ENCODE data around the gene SLC30A5. TPM values are rescaled to one million over a fixed set of nuclear protein-coding genes. Genes with fewer than 3 reads are reported as not detected.

SLC30A5 gene
- total RNA-seq, 1 donor from 2014 or later, result 58.8 TPM

DNA sequence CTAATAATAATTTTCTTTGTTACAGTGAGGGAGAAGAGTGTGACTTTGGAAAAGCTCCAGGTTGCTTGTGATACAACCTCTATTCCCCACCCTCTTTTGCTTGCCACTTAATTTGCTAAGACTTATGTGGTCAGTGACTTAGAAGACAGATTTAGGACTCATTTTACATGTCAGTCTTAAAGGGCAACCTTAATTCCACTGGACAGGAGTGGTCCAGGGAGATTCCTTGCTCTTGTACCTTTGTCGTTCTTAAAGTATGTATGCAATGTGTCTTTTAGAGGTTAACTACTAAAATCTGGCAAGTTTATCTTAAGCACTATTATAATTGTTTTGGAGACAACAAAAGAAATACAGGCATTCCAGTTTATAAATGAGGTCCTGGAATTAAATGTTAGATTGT is 20.0 kb downstream of the SLC30A5 start:
- H3K4me2 ChIP-seq (ENCODE audit: low read length), result no peak overlapping the region
- peaks cover 47% of the 10 kb centered on the region for H3K36me3 ChIP-seq (ENCODE audit: insufficient read depth, low read length)
- H3K9me3 ChIP-seq (ENCODE audit: insufficient read depth, low read depth, low read length), result no peaks in the 10 kb centered on the region
- H3K9ac ChIP-seq (ENCODE audit: low read length), result no peak overlapping the region
- no peaks in the 10 kb centered on the region for H4K20me1 ChIP-seq (ENCODE audit: insufficient read depth, low read length)
- peaks cover 8% of the 10 kb centered on the region for H3K4me1 Mint-ChIP-seq (ENCODE audit: low read depth, unreplicated experiment)
- no peak overlapping the region for H3K27ac Mint-ChIP-seq (ENCODE audit: unreplicated experiment)
- H3K27me3 Mint-ChIP-seq (ENCODE audit: low read depth, unreplicated experiment), result no peaks in the 10 kb centered on the region
- H2AFZ ChIP-seq (ENCODE audit: low read depth, low read length), result no peak overlapping the region
- no peak overlapping the region for H3K27ac ChIP-seq (ENCODE audit: low read depth, low read length)
- peaks cover 2% of the 10 kb centered on the region for H3K36me3 Mint-ChIP-seq (ENCODE audit: low read depth, unreplicated experiment)
- no peaks in the 10 kb centered on the region for H3K4me1 ChIP-seq (ENCODE audit: insufficient read depth, low read length)
- H3K27me3 ChIP-seq (ENCODE audit: insufficient read depth, low read length), result no peaks in the 10 kb centered on the region
- no peaks in the 10 kb centered on the region for H3K79me2 ChIP-seq (ENCODE audit: insufficient read depth, low read length)
- no peaks in the 10 kb centered on the region for H3K9me3 Mint-ChIP-seq (ENCODE audit: unreplicated experiment)
- TF ChIP-seq, protein P1, sequence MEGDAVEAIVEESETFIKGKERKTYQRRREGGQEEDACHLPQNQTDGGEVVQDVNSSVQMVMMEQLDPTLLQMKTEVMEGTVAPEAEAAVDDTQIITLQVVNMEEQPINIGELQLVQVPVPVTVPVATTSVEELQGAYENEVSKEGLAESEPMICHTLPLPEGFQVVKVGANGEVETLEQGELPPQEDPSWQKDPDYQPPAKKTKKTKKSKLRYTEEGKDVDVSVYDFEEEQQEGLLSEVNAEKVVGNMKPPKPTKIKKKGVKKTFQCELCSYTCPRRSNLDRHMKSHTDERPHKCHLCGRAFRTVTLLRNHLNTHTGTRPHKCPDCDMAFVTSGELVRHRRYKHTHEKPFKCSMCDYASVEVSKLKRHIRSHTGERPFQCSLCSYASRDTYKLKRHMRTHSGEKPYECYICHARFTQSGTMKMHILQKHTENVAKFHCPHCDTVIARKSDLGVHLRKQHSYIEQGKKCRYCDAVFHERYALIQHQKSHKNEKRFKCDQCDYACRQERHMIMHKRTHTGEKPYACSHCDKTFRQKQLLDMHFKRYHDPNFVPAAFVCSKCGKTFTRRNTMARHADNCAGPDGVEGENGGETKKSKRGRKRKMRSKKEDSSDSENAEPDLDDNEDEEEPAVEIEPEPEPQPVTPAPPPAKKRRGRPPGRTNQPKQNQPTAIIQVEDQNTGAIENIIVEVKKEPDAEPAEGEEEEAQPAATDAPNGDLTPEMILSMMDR (IDR thresholded peaks at IDR 0.05; ENCODE audit: insufficient read depth, low read depth, low read length), result no peak
- TF ChIP-seq EZH2 (IDR thresholded peaks at IDR 0.05; ENCODE audit: insufficient read depth, low read length), result no peak
- DNase-seq (ENCODE audit: low read depth), result no peak
- no peak overlapping the region for H3K4me3 Mint-ChIP-seq (ENCODE audit: unreplicated experiment)
- H3K4me3 ChIP-seq (ENCODE audit: insufficient read depth, low read depth, low read length), result no peak overlapping the region
- peak; percentile 17 for FAIRE-seq

GRCh38 chr5:69115526-69115925 is 21.7 kb downstream of the SLC30A5 start:
- H3K27ac Mint-ChIP-seq (ENCODE audit: unreplicated experiment), result no peak overlapping the region
- Histone ChIP-seq H3K4me1 (ENCODE audit: insufficient read depth, low read length) (no peaks in the 10 kb centered on the region), H3K4me3 (ENCODE audit: insufficient read depth, low read depth, low read length) (no peak overlapping the region), H3K9me3 (ENCODE audit: insufficient read depth, low read depth, low read length) (no peaks in the 10 kb centered on the region), H3K79me2 (ENCODE audit: insufficient read depth, low read length) (no peaks in the 10 kb centered on the region), H3K9ac (ENCODE audit: low read length) (no peak overlapping the region), H2AFZ (ENCODE audit: low read depth, low read length) (no peak overlapping the region), H4K20me1 (ENCODE audit: insufficient read depth, low read length) (no peaks in the 10 kb centered on the region), H3K27me3 (ENCODE audit: insufficient read depth, low read length) (no peaks in the 10 kb centered on the region), H3K36me3 (ENCODE audit: insufficient read depth, low read length) (peaks cover 40% of the 10 kb centered on the region), H3K27ac (ENCODE audit: low read depth, low read length) (no peak overlapping the region), H3K4me2 (ENCODE audit: low read length) (no peak overlapping the region)
- DNase-seq (ENCODE audit: low read depth) (no peak), FAIRE-seq (no peak)
- H3K4me1 Mint-ChIP-seq (ENCODE audit: low read depth, unreplicated experiment), result peaks cover 8% of the 10 kb centered on the region
- peaks cover 2% of the 10 kb centered on the region for H3K36me3 Mint-ChIP-seq (ENCODE audit: low read depth, unreplicated experiment)
- H3K9me3 Mint-ChIP-seq (ENCODE audit: unreplicated experiment), result no peaks in the 10 kb centered on the region
- no peak for TF ChIP-seq EZH2 (IDR thresholded peaks at IDR 0.05; ENCODE audit: insufficient read depth, low read length)
- no peaks in the 10 kb centered on the region for H3K27me3 Mint-ChIP-seq (ENCODE audit: low read depth, unreplicated experiment)
- no peak overlapping the region for H3K4me3 Mint-ChIP-seq (ENCODE audit: unreplicated experiment)

- Histone ChIP-seq H4K20me1 (ENCODE audit: insufficient read depth, low read length) (no peaks in the 10 kb centered on the region), H3K9ac (ENCODE audit: low read length) (no peak overlapping the region), H3K9me3 (ENCODE audit: insufficient read depth, low read depth, low read length) (no peaks in the 10 kb centered on the region), H3K36me3 (ENCODE audit: insufficient read depth, low read length) (peaks cover 9% of the 10 kb centered on the region), H3K4me2 (ENCODE audit: low read length) (no peak overlapping the region), H3K27me3 (ENCODE audit: insufficient read depth, low read length) (no peaks in the 10 kb centered on the region), H2AFZ (ENCODE audit: low read depth, low read length) (no peak overlapping the region), H3K4me3 (ENCODE audit: insufficient read depth, low read depth, low read length) (no peak overlapping the region), H3K4me1 (ENCODE audit: insufficient read depth, low read length) (no peaks in the 10 kb centered on the region), H3K27ac (ENCODE audit: low read depth, low read length) (no peak overlapping the region), H3K79me2 (ENCODE audit: insufficient read depth, low read length) (no peaks in the 10 kb centered on the region)
- H3K4me1 Mint-ChIP-seq (ENCODE audit: low read depth, unreplicated experiment), result no peaks in the 10 kb centered on the region
- H3K4me3 Mint-ChIP-seq (ENCODE audit: unreplicated experiment), result no peak overlapping the region
- FAIRE-seq (peak; percentile 70), DNase-seq (ENCODE audit: low read depth) (peak; percentile 68)
- no peaks in the 10 kb centered on the region for H3K9me3 Mint-ChIP-seq (ENCODE audit: unreplicated experiment)
- TF ChIP-seq, protein P1 (IDR thresholded peaks at IDR 0.05; ENCODE audit: insufficient read depth, low read depth, low read length), result no peak
- no peak for TF ChIP-seq EZH2 (IDR thresholded peaks at IDR 0.05; ENCODE audit: insufficient read depth, low read length)
- H3K27me3 Mint-ChIP-seq (ENCODE audit: low read depth, unreplicated experiment), result no peaks in the 10 kb centered on the region
- no peak overlapping the region for H3K27ac Mint-ChIP-seq (ENCODE audit: unreplicated experiment)
- peaks cover 14% of the 10 kb centered on the region for H3K36me3 Mint-ChIP-seq (ENCODE audit: low read depth, unreplicated experiment)
These were observed 35.6 kb downstream of the SLC30A5 start for GRCh38 chr5:69129413-69129812.

Measured in astrocyte (in vitro differentiated cells and primary cell).